ENCODE data around the gene LAP3.

DNA sequence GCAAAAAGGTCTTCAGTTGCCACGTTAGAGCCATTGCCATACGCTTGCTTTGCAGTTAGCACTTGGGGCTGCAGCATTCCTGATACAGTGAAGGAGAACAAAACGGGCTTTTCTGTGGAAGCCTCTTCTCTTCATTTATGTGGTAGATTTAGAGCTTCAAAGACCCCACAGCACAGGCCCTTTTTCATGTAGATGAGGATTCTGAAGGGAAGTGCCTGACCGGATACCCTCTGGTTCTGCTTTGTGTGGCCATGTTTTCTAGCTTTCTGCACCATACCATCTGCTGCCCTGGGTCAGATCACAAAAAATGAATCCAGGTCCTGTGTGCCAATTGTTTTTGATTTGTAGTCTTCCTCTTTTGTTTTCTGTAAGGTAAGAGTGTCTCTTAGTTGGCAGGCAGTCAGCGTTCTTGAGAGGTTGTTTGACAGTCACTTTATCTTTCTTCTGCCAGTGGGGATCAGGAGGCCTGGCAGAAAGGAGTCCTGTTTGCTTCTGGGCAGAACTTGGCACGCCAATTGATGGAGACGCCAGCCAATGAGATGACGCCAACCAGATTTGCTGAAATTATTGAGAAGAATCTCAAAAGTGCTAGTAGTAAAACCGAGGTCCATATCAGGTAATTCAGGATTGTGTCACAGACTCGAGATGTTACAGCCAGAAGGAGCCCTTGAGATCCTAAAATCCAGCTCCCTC, 7.7 kb downstream of the LAP3 start:
- TF ChIP-seq EZH2 (IDR thresholded peaks at IDR 0.05) (no peak), POLR2AphosphoS5 (IDR thresholded peaks at IDR 0.05; ENCODE audit: borderline replicate concordance, low read depth, low read length) (no peak)

All from SK-N-MC (cell line).